ENCODE results near the gene MTMR3. TPM values are rescaled to one million over a fixed set of nuclear protein-coding genes. Genes with fewer than 3 reads are reported as not detected.

Gene MTMR3
- total RNA-seq, 1 donor from 2014 or later, result 51.7 TPM

DNA sequence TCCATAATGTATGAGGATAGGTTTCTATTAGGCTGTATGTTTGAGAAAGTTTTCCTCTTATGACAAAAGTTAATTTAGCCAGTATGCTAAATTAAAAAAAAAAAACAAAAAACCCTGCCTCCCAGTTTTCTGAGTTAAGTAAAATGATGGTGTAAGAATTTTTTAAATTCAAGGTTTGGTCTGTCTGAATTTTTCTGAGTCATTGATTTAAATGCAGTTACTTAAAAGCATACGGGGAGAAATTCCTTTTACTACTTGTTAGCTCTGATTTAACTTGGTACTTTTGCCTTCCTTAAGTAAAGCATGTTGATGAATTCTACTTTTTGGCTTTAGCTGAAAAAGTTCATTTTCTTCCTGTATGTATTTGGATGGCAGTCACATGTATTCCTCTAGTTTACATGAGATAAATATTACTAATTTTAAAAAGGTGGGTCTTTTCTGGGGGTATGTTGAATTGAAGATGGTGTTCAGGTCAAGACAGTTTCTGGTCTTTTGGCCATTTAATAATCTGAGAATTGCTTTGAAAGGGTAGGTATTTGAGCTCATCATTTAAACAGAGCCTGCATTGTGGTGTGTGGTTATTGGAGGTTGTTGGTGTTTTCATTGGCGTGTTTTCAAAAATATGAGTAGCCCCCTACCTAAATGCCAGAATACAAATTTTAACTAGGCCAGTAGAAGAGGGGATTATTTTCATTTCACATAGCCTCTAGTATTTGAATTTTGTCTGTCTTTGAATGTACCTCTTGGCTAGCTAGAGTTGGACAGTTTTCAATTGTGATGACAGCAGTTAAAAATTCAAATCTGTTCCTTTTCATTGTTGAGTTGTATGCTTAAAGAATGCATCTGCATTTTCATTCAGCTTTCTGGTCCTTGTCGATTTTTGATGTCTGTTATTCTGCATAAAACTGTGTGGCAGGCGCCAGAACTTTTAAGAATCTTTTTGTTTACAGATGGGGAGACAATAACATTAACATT is 64.7 kb downstream of the MTMR3 start:
- Mint-ChIP-seq H3K36me3 (ENCODE audit: unreplicated experiment) (no peaks in the 10 kb centered on the region), H3K27me3 (ENCODE audit: unreplicated experiment) (no peaks in the 10 kb centered on the region), H3K27ac (ENCODE audit: unreplicated experiment) (no peak overlapping the region), H3K4me3 (ENCODE audit: unreplicated experiment) (no peak overlapping the region), H3K4me1 (ENCODE audit: low read depth, unreplicated experiment) (peaks cover 16% of the 10 kb centered on the region), H3K9me3 (ENCODE audit: unreplicated experiment) (peaks cover 2% of the 10 kb centered on the region)
- TF ChIP-seq, protein P1, sequence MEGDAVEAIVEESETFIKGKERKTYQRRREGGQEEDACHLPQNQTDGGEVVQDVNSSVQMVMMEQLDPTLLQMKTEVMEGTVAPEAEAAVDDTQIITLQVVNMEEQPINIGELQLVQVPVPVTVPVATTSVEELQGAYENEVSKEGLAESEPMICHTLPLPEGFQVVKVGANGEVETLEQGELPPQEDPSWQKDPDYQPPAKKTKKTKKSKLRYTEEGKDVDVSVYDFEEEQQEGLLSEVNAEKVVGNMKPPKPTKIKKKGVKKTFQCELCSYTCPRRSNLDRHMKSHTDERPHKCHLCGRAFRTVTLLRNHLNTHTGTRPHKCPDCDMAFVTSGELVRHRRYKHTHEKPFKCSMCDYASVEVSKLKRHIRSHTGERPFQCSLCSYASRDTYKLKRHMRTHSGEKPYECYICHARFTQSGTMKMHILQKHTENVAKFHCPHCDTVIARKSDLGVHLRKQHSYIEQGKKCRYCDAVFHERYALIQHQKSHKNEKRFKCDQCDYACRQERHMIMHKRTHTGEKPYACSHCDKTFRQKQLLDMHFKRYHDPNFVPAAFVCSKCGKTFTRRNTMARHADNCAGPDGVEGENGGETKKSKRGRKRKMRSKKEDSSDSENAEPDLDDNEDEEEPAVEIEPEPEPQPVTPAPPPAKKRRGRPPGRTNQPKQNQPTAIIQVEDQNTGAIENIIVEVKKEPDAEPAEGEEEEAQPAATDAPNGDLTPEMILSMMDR (IDR thresholded peaks at IDR 0.05; ENCODE audit: partially characterized antibody, unreplicated experiment), result no peak
- DNase-seq, result no peak

DNA sequence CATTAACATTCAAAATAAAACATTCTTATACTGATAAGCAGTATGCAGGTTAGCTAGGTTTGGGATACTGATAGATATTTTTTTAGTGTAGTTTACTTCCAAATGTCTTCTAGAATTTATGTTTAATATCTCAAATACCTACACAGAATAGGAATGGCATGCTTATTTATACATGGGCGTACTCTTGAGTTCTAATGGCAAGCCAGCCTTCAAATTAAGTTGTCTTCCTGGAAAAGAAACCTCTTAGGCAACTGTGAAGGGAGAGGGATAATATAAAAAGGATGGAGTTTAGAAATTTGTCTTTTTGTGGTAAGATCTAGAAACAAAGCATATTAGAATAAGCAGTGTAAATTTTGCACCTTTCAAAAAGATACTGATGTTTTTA is 65.4 kb downstream of the MTMR3 start:
- H3K36me3 Mint-ChIP-seq (ENCODE audit: unreplicated experiment), result no peaks in the 10 kb centered on the region
- H3K9me3 Mint-ChIP-seq (ENCODE audit: unreplicated experiment), result peaks cover 2% of the 10 kb centered on the region
- no peak for DNase-seq
- no peak overlapping the region for H3K27ac Mint-ChIP-seq (ENCODE audit: unreplicated experiment)
- H3K4me1 Mint-ChIP-seq (ENCODE audit: low read depth, unreplicated experiment), result peaks cover 16% of the 10 kb centered on the region
- TF ChIP-seq, protein P1 (IDR thresholded peaks at IDR 0.05; ENCODE audit: partially characterized antibody, unreplicated experiment), result no peak
- no peak overlapping the region for H3K4me3 Mint-ChIP-seq (ENCODE audit: unreplicated experiment)
- H3K27me3 Mint-ChIP-seq (ENCODE audit: unreplicated experiment), result no peaks in the 10 kb centered on the region

DNA sequence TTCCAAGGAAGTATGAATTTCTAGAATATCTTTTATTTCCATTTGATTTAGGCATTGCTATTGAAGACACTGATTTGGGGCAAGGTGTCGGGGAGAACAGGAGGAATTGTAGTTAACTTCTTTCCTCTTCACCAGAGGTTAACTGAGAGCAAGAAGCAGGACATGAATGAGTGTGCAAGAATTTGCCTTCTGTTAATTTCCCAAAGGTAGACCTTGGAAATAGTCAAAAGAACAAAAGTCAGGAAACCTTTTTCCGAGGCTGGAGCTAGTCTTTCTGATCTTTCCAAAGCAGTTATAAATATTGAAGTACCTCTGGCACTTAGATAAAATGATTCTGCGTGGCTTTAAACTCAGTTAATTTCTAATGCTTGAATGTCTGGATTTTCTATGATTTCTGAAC is 66.9 kb downstream of the MTMR3 start:
- Mint-ChIP-seq H3K9me3 (ENCODE audit: unreplicated experiment) (peaks cover 2% of the 10 kb centered on the region), H3K36me3 (ENCODE audit: unreplicated experiment) (no peaks in the 10 kb centered on the region), H3K4me3 (ENCODE audit: unreplicated experiment) (no peak overlapping the region), H3K27me3 (ENCODE audit: unreplicated experiment) (no peaks in the 10 kb centered on the region), H3K4me1 (ENCODE audit: low read depth, unreplicated experiment) (peaks cover 16% of the 10 kb centered on the region), H3K27ac (ENCODE audit: unreplicated experiment) (no peak overlapping the region)
- no peak for DNase-seq
- TF ChIP-seq, protein P1 (IDR thresholded peaks at IDR 0.05; ENCODE audit: partially characterized antibody, unreplicated experiment), result no peak

DNA sequence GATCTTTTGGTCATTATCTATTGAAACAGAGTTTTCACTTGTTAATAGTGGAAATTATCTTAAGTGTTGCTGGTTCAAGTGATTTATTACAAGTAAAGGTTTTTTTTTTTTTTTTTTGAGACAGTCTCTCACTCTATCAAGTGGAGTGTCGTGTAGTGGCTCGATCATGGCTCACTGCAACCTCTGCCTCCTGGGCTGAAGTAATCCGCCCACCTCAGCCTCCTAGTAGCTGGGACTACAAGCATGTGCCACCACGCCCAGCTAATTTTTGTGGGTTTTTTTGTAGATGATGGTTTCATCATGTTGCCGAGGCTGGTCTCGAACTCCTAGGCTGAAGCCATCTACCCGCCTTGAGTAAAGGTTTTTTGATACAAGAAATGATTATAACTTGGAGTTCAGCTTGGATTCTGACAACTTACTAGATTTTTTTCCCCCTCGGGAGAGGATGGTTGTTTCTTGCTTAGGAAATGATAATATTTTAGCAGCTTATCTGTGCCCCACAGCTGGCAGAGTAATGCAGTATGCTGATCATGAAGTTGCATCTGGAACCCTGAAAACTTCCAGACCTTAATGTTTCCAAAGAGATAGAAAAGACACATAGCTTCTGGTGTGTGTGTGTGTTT is 68.9 kb downstream of the MTMR3 start:
- H3K27me3 Mint-ChIP-seq (ENCODE audit: unreplicated experiment), result no peaks in the 10 kb centered on the region
- no peak for DNase-seq
- H3K27ac Mint-ChIP-seq (ENCODE audit: unreplicated experiment), result no peak overlapping the region
- H3K9me3 Mint-ChIP-seq (ENCODE audit: unreplicated experiment), result no peaks in the 10 kb centered on the region
- H3K36me3 Mint-ChIP-seq (ENCODE audit: unreplicated experiment), result no peaks in the 10 kb centered on the region
- H3K4me3 Mint-ChIP-seq (ENCODE audit: unreplicated experiment), result no peak overlapping the region
- TF ChIP-seq, protein P1 (IDR thresholded peaks at IDR 0.05; ENCODE audit: partially characterized antibody, unreplicated experiment), result no peak
- peaks cover 7% of the 10 kb centered on the region for H3K4me1 Mint-ChIP-seq (ENCODE audit: low read depth, unreplicated experiment)
